A549 (cell line): ENCODE results near the gene TMEM39B. TPM values are rescaled to one million over a fixed set of nuclear protein-coding genes. Genes with fewer than 3 reads are reported as not detected.

Experiments
- ATAC-seq, 2 experiments: fragments of 200-7000 bp in 1 of 2; fragments of >200 bp in 1 of 2; cut with Nextera tagmentation in 1 of 2; cut with Tn5 transposase in 1 of 2; 3 replicates each; pipeline versions ENCODE4 v1.8.0 to v1.9.1; 2018 to 2020; ENCODE audit warnings: mild to moderate bottlenecking in 1 of 2, moderate library complexity in 1 of 2
- CTCF ChIA-PET: fragments of 300-600 bp; sonication (Branson Sonifier 250); formaldehyde crosslinking; extraction: SDS; loops from one replicate; lab custom pipeline; 2021; ENCODE audit warnings: antibody characterized with exemption, inconsistent platforms; lab: Yijun Ruan, JAX
- POLR2A ChIA-PET: fragments of 350-600 bp; formaldehyde crosslinking; extraction: SDS; loops from one replicate; lab custom pipeline; 2021; ENCODE audit warnings: antibody characterized with exemption, inconsistent platforms; lab: Yijun Ruan, JAX
- DNase-seq, 2 experiments: peaks; one replicate each; pipeline versions ENCODE4 v3.0.0 to v3.0.0-alpha.2; 2011 to 2016; ENCODE audit warnings: low read depth in 1 of 2, low spot score in 1 of 2
- FAIRE-seq: peaks from 2 replicates; lab custom pipeline; 2011; peaks lifted over from hg19 to GRCh38; lab: Jason Lieb, UNC
- H3K27ac ChIP-seq, 2 experiments: fragments of >200 bp; sonication (Bioruptor Twin); formaldehyde crosslinking; 3 replicates each; pipeline ENCODE4 v1.5.1; 2016 to 2017
- H3K4me1 ChIP-seq: fragments of >200 bp; sonication (Bioruptor Twin); formaldehyde crosslinking; 3 replicates; pipeline ENCODE4 v1.6.1; 2016
- H3K4me2 ChIP-seq: fragments of >200 bp; sonication (Bioruptor Twin); formaldehyde crosslinking; 3 replicates; pipeline ENCODE4 v1.6.1; 2016
- H3K4me3 ChIP-seq: fragments of >200 bp; sonication (Bioruptor Twin); formaldehyde crosslinking; 3 replicates; pipeline ENCODE4 v1.5.1; 2016
- H3K9me3 ChIP-seq: fragments of >200 bp; sonication (Bioruptor Twin); formaldehyde crosslinking; 3 replicates; pipeline ENCODE4 v1.6.1; 2016
- ATOH8 ChIP-seq: fragments of 250-450 bp; sonication (Bioruptor Pico); IDR thresholded peaks from 2 replicates; pipeline ENCODE4 v1.5.0; 2020; ENCODE audit warnings: low read depth, mild to moderate bottlenecking, moderate library complexity
- CBX2 ChIP-seq: fragments of 200-600 bp; sonication (generic); IDR thresholded peaks from 2 replicates; pipeline ENCODE4 v1.6.1; 2016; ENCODE audit warnings: low read depth, mild to moderate bottlenecking, borderline replicate concordance
- EHF ChIP-seq: fragments of 250-450 bp; sonication (Bioruptor Pico); IDR thresholded peaks from 2 replicates; pipeline ENCODE4 v1.5.0; 2020; ENCODE audit warnings: mild to moderate bottlenecking
- EHMT2 ChIP-seq: fragments of 200-600 bp; sonication (generic); IDR thresholded peaks from 2 replicates; pipeline ENCODE4 v1.6.1; 2016; ENCODE audit warnings: antibody characterized with exemption, low read depth, mild to moderate bottlenecking, moderate library complexity
- EP300 ChIP-seq, 2 experiments: fragments of >200 bp; sonication (Bioruptor Twin); formaldehyde crosslinking; IDR thresholded peaks; 2 replicates in 1 of 2; 3 replicates in 1 of 2; pipeline ENCODE4 v1.6.1; 2016 to 2017
- FOSB ChIP-seq: fragments of 250-450 bp; sonication (Bioruptor Pico); IDR thresholded peaks from 2 replicates; pipeline ENCODE4 v1.5.0; 2020; ENCODE audit warnings: mild to moderate bottlenecking, moderate library complexity
- FOSL2 ChIP-seq, 2 experiments: fragments of 450-650 bp in 1 of 2; fragments of >200 bp in 1 of 2; sonication (Bioruptor Twin) in 1 of 2; formaldehyde crosslinking; IDR thresholded peaks; 2 replicates each; pipeline versions ENCODE4 v1.5.0 to v1.6.1; 2016 to 2020; ENCODE audit warnings: mild to moderate bottlenecking in 1 of 2, moderate library complexity in 1 of 2
- HDAC2 ChIP-seq: fragments of 200-600 bp; sonication (generic); IDR thresholded peaks from 2 replicates; pipeline ENCODE4 v1.6.1; 2016
- HOXA7 ChIP-seq: fragments of 250-450 bp; sonication (Bioruptor Pico); IDR thresholded peaks from 2 replicates; pipeline ENCODE4 v1.5.0; 2020; ENCODE audit warnings: mild to moderate bottlenecking, moderate library complexity
- JUN ChIP-seq, 2 experiments: fragments of >200 bp; sonication (Bioruptor Twin); formaldehyde crosslinking; IDR thresholded peaks; 2 replicates in 1 of 2; 3 replicates in 1 of 2; pipeline ENCODE4 v1.6.1; 2016 to 2017
- NFE2L2 ChIP-seq: fragments of 150-350 bp; conservative IDR thresholded peaks from 2 replicates; pipeline ENCODE4 v1.6.1; 2014; ENCODE audit warnings: low read length
- PHF8 ChIP-seq: fragments of 200-600 bp; sonication (generic); IDR thresholded peaks from 2 replicates; pipeline ENCODE4 v1.6.1; 2016; ENCODE audit warnings: low read depth, mild to moderate bottlenecking, antibody characterized with exemption, moderate library complexity, borderline replicate concordance
- POLR2A ChIP-seq: IDR thresholded peaks from 2 replicates; pipeline ENCODE4 v1.6.1; 2012; ENCODE audit warnings: mild to moderate bottlenecking, low read length
- RCOR1 ChIP-seq: fragments of 150-350 bp; IDR thresholded peaks from 2 replicates; pipeline ENCODE4 v1.6.1; 2014; ENCODE audit warnings: antibody characterized with exemption, low read length, low read depth
- RFX5 ChIP-seq: fragments of 450-650 bp; IDR thresholded peaks from 2 replicates; pipeline ENCODE4 v1.7.1; 2014; ENCODE audit warnings: antibody characterized with exemption, mild to moderate bottlenecking, moderate library complexity
- RNF2 ChIP-seq: fragments of 200-600 bp; sonication (generic); IDR thresholded peaks from 2 replicates; pipeline ENCODE4 v1.6.1; 2016; ENCODE audit warnings: low read depth, mild to moderate bottlenecking, antibody characterized with exemption, moderate library complexity, borderline replicate concordance
- SMC3 ChIP-seq: fragments of >200 bp; sonication (Bioruptor Twin); formaldehyde crosslinking; IDR thresholded peaks from 3 replicates; pipeline ENCODE4 v1.6.1; 2018; ENCODE audit warnings: inconsistent platforms
- SREBF2 ChIP-seq: fragments of 450-650 bp; IDR thresholded peaks from 2 replicates; pipeline ENCODE4 v1.6.1; 2014; ENCODE audit warnings: mild to moderate bottlenecking, moderate library complexity
- ZC3H11A ChIP-seq: fragments of 450-650 bp; IDR thresholded peaks from 2 replicates; pipeline ENCODE4 v1.6.1; 2014; ENCODE audit warnings: antibody characterized with exemption, mild to moderate bottlenecking
- ZNF302 ChIP-seq: fragments of 250-450 bp; sonication (Bioruptor Pico); IDR thresholded peaks from 2 replicates; pipeline ENCODE4 v1.9.0; 2021; ENCODE audit warnings: inconsistent platforms, mild to moderate bottlenecking, moderate library complexity
- WGBS: methylation state at CpG from one replicate; pipeline ENCODE4 v1.1.6; 2017; ENCODE audit errors: missing lambda C conversion rate; 5-methylcytosine and 5-hydroxymethylcytosine counted together
- polyA plus RNA-seq, 4 experiments: library from polyadenylated mRNA; depleted of rRNA in 3 of 4; stranded (reverse); fragments of >200 nt; fragmentation: RNase III in 1 of 4; extraction: RNeasy Plus Mini Kit Qiagen cat#74134 plus additional on column Dnase treatment in 1 of 4; gene quantifications; 2 replicates in 3 of 4; 3 replicates in 1 of 4; pipeline ENCODE4 v1.2.3, GENCODE V29; 2011 to 2017
- TF ChIP-seq, protein P1 (sequence below): IDR thresholded peaks from 2 replicates; pipeline ENCODE4 v1.6.1; 2012
- TF ChIP-seq, protein P2 (sequence below): fragments of >200 bp; sonication (Bioruptor Twin); formaldehyde crosslinking; IDR thresholded peaks from 3 replicates; pipeline ENCODE4 v1.5.1; 2016
- TF ChIP-seq, protein P3 (sequence below): fragments of 200-600 bp; sonication (generic); IDR thresholded peaks from 2 replicates; pipeline ENCODE4 v1.6.1; 2016; ENCODE audit warnings: antibody characterized with exemption, mild to moderate bottlenecking, moderate library complexity

The TMEM39B gene
- polyA plus RNA-seq, 2 of the 4 experiments (the other 2 are of a cell fraction): 8.5 to 10.8 TPM

DNA sequence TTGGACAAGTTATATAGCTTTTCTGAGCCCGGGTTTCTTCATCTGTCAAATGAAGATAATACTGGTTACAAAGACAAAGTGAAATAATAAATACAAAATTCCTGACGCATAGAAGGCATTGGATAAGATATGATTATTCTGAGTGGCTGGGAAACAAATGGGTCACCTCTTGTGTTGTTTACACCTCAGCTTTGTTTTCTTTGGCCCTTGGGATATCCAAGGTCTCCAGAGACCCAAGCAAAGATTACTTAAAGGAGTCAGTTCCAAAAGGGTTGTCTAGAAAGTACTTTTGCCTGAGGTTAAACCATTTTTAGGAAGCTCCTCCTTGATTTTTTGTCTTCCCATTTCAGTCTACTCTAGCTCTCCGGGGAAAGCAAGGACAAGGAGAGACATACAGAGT, 49.4 kb upstream of the TMEM39B start:
- H3K27ac ChIP-seq: no peak overlapping the region
- no peak for ATAC-seq
- FAIRE-seq: no peak
- ChIA-PET POLR2A (interaction anchor here (1.0 kb wide), 1 partner anchor 10 kb away, joined by 4 read pairs; the partner anchor contains the start of gene KHDRBS1), CTCF (interaction anchor here (1.1 to 1.4 kb wide), 2 partner anchors 20 to 260 kb away, joined by 3 to 4 read pairs; no protein-coding TSS in a partner anchor)
- 81% methylated on average over 3 of the region's 3 CpGs for WGBS
- no peaks in the 10 kb centered on the region for H3K9me3 ChIP-seq
- peaks cover 26% of the 10 kb centered on the region; the same call in 1 of the 3 replicates for H3K4me1 ChIP-seq
- H3K4me2 ChIP-seq: no peak overlapping the region
- H3K4me3 ChIP-seq: no peak overlapping the region
- TF ChIP-seq ZNF302 (CRISPR knock-in tag): no peak
- no peak for TF ChIP-seq SREBF2
- TF ChIP-seq SMC3: no peak
- TF ChIP-seq, protein P1, sequence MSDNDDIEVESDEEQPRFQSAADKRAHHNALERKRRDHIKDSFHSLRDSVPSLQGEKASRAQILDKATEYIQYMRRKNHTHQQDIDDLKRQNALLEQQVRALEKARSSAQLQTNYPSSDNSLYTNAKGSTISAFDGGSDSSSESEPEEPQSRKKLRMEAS: no peak
- no peak for TF ChIP-seq RFX5
- no peak for TF ChIP-seq EHMT2
- no peak for TF ChIP-seq RNF2
- TF ChIP-seq EHF (CRISPR knock-in tag): no peak
- TF ChIP-seq, protein P2, sequence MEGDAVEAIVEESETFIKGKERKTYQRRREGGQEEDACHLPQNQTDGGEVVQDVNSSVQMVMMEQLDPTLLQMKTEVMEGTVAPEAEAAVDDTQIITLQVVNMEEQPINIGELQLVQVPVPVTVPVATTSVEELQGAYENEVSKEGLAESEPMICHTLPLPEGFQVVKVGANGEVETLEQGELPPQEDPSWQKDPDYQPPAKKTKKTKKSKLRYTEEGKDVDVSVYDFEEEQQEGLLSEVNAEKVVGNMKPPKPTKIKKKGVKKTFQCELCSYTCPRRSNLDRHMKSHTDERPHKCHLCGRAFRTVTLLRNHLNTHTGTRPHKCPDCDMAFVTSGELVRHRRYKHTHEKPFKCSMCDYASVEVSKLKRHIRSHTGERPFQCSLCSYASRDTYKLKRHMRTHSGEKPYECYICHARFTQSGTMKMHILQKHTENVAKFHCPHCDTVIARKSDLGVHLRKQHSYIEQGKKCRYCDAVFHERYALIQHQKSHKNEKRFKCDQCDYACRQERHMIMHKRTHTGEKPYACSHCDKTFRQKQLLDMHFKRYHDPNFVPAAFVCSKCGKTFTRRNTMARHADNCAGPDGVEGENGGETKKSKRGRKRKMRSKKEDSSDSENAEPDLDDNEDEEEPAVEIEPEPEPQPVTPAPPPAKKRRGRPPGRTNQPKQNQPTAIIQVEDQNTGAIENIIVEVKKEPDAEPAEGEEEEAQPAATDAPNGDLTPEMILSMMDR: no peak
- no peak for TF ChIP-seq ATOH8 (CRISPR knock-in tag)
- TF ChIP-seq FOSL2 (IDR thresholded peaks at IDR 0.05): no peak
- TF ChIP-seq FOSL2 (CRISPR knock-in tag; IDR thresholded peaks at IDR 0.05): no peak
- TF ChIP-seq, protein P3, sequence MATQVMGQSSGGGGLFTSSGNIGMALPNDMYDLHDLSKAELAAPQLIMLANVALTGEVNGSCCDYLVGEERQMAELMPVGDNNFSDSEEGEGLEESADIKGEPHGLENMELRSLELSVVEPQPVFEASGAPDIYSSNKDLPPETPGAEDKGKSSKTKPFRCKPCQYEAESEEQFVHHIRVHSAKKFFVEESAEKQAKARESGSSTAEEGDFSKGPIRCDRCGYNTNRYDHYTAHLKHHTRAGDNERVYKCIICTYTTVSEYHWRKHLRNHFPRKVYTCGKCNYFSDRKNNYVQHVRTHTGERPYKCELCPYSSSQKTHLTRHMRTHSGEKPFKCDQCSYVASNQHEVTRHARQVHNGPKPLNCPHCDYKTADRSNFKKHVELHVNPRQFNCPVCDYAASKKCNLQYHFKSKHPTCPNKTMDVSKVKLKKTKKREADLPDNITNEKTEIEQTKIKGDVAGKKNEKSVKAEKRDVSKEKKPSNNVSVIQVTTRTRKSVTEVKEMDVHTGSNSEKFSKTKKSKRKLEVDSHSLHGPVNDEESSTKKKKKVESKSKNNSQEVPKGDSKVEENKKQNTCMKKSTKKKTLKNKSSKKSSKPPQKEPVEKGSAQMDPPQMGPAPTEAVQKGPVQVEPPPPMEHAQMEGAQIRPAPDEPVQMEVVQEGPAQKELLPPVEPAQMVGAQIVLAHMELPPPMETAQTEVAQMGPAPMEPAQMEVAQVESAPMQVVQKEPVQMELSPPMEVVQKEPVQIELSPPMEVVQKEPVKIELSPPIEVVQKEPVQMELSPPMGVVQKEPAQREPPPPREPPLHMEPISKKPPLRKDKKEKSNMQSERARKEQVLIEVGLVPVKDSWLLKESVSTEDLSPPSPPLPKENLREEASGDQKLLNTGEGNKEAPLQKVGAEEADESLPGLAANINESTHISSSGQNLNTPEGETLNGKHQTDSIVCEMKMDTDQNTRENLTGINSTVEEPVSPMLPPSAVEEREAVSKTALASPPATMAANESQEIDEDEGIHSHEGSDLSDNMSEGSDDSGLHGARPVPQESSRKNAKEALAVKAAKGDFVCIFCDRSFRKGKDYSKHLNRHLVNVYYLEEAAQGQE: no peak
- DNase-seq: no peak

- 98% methylated on average over 6 of the region's 6 CpGs for WGBS
- no peak for TF ChIP-seq RCOR1
- no peak for TF ChIP-seq PHF8
- TF ChIP-seq HOXA7 (CRISPR knock-in tag): no peak
- TF ChIP-seq EP300 (IDR thresholded peaks at IDR 0.05): no peak
- TF ChIP-seq, all 56 proteins: peak for 0
- DNase-seq: no peak
- Histone ChIP-seq H3K4me2 (no peak overlapping the region), H3K4me3 (no peak overlapping the region), H3K4me1 (peaks cover 10% of the 10 kb centered on the region; the same call in 1 of the 3 replicates), H3K9me3 (no peaks in the 10 kb centered on the region), H3K27ac (no peak overlapping the region)
- CTCF ChIA-PET: no interaction called here
- FAIRE-seq: no peak
- ATAC-seq: no peak
- POLR2A ChIA-PET: no interaction called here
These were observed 47.2 kb upstream of the TMEM39B start for GRCh38 chr1:32025515-32025914.

DNA sequence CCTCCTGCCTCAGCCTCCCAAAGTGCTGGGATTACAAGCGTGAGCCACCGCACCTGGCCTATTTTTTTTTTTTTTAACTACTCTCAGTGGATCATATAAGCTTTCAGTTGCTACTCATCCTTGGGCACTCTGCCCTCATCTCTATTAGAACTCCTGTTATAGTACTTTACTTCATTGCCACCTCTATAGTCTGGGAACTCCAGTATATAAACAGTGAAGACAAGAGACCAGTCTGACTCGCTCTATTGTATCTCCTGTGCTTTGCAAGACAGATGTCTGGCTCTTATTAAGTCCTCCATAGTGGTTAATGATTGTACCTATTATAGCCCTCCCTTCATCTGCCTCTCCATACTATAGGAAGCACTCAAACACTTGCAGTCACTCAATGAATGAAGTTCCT, 44.0 kb upstream of the TMEM39B start:
- no peak for FAIRE-seq
- peak in 1 of 2 experiments; percentile 52; a peak in 3 of 6 replicates for ATAC-seq
- WGBS: 99% methylated on average over 3 of the region's 3 CpGs
- TF ChIP-seq HOXA7 (CRISPR knock-in tag) (no peak), JUN (IDR thresholded peaks at IDR 0.05) (no peak), FOSB (CRISPR knock-in tag) (no peak), SMC3 (no peak), NFE2L2 (no peak), ZC3H11A (no peak), EHMT2 (no peak), HDAC2 (no peak), SREBF2 (no peak), POLR2A (no peak), CBX2 (no peak), RFX5 (no peak)
- TF ChIP-seq, protein P2: no peak
- no peak overlapping the region for H3K4me2 ChIP-seq
- H3K4me1 ChIP-seq: no peaks in the 10 kb centered on the region; the same call in 2 of the 3 replicates
- DNase-seq: no peak
- H3K27ac ChIP-seq: no peak overlapping the region
- ChIA-PET POLR2A (no interaction called here), CTCF (no interaction called here)
- no peak overlapping the region for H3K4me3 ChIP-seq
- no peaks in the 10 kb centered on the region for H3K9me3 ChIP-seq
